HFFc6 (cell line): ENCODE measurements around the gene TPP2. TPM values are rescaled to one million over a fixed set of nuclear protein-coding genes. Genes with fewer than 3 reads are reported as not detected.
A peak's percentile ranks its signal among the peaks of the same experiment; 100 is the strongest.

Experiments used
- DNase-seq: peaks from one replicate; pipeline ENCODE4 v3.0.0-alpha.2; 2018
- H3K27ac Mint-ChIP-seq: 2 replicates; pipeline ENCODE4 v1.8.0; 2020; ENCODE audit warnings: mild to moderate bottlenecking, mixed read lengths
- H3K27me3 Mint-ChIP-seq: 2 replicates; pipeline ENCODE4 v1.8.0; 2021; ENCODE audit warnings: mild to moderate bottlenecking, moderate library complexity, mixed read lengths; ENCODE audit not compliant: insufficient read depth
- H3K36me3 Mint-ChIP-seq: 2 replicates; pipeline ENCODE4 v1.8.0; 2021; ENCODE audit warnings: low read depth, mixed read lengths
- H3K4me1 Mint-ChIP-seq: 2 replicates; pipeline ENCODE4 v1.8.0; 2020; ENCODE audit warnings: low read depth, mixed read lengths
- H3K4me3 Mint-ChIP-seq: 2 replicates; pipeline ENCODE4 v1.8.0; 2020; ENCODE audit warnings: mild to moderate bottlenecking, moderate library complexity, mixed read lengths
- H3K9me3 Mint-ChIP-seq: 2 replicates; pipeline ENCODE4 v1.8.0; 2020; ENCODE audit warnings: mild to moderate bottlenecking, mixed read lengths
- total RNA-seq, 6 experiments: library from RNA; stranded (reverse); fragmentation: NEBNext Ultra II Directional; extraction: Animal tissue kit (Norgen Biotek cat#: 25700); gene quantifications; 2 replicates in 1 of 6; 3 replicates in 5 of 6; pipeline ENCODE4 v1.2.3, GENCODE V29; 2021
- TF ChIP-seq, protein P1 (sequence below): fragments of 200-600 bp; sonication (generic); IDR thresholded peaks from 2 replicates; pipeline ENCODE4 v1.5.0; 2021; ENCODE audit warnings: antibody characterized with exemption, mild to moderate bottlenecking

Gene TPP2
- total RNA-seq, 6 experiments from 2014 or later = 41.9 to 52.5 (median 44.6) TPM

DNA sequence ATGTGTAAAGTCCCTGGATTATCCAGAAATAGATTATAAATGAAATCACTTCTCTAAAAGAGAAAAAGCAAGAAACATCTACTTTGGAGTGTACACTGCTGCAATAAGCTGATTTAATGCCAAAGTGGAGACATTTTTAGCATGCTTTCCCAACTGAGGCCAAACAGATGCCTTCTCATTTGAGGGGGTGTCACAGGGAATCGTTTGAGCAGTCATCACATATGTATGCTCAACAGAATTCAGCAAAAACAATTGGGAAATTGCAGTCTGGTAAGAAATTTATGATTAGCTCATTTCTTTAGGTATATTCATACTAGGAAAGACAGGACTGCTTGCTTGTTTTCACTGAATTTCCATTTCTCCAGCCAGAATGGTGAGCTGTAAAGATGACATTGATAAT is 27.3 kb upstream of the TPP2 start:
- peak; percentile 33 for DNase-seq

DNA sequence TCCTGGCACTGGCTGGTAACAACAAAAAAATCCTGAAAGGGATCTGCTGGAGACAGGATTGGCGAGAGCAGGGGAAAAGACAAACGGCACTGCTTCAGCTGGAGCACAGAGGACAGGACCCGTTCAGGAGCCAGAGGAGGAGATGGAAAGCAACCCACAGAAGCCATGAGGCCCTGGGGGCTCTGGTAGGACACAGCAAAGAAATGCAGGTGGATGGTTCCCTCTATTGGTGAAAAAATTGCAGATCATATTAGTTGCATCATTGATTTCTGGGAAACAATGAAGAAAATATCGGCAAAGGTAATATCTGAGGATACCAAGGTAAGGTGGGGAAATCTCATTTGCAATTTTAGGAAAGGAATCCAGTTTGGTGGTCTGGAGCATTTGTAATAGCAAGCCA is 25.7 kb upstream of the TPP2 start:
- Mint-ChIP-seq H3K27me3 (peaks cover 22% of the 10 kb centered on the region), H3K9me3 (no peaks in the 10 kb centered on the region), H3K4me1 (peaks cover 11% of the 10 kb centered on the region; the same call in 1 of the 2 replicates), H3K27ac (no peak overlapping the region), H3K36me3 (no peaks in the 10 kb centered on the region), H3K4me3 (no peak overlapping the region)
- TF ChIP-seq, protein P1, sequence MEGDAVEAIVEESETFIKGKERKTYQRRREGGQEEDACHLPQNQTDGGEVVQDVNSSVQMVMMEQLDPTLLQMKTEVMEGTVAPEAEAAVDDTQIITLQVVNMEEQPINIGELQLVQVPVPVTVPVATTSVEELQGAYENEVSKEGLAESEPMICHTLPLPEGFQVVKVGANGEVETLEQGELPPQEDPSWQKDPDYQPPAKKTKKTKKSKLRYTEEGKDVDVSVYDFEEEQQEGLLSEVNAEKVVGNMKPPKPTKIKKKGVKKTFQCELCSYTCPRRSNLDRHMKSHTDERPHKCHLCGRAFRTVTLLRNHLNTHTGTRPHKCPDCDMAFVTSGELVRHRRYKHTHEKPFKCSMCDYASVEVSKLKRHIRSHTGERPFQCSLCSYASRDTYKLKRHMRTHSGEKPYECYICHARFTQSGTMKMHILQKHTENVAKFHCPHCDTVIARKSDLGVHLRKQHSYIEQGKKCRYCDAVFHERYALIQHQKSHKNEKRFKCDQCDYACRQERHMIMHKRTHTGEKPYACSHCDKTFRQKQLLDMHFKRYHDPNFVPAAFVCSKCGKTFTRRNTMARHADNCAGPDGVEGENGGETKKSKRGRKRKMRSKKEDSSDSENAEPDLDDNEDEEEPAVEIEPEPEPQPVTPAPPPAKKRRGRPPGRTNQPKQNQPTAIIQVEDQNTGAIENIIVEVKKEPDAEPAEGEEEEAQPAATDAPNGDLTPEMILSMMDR = peak; percentile 35
- DNase-seq = no peak

More for the DNA sequence above, 27.3 kb upstream of the TPP2 start:
- no peak overlapping the region for H3K4me3 Mint-ChIP-seq
- peaks cover 11% of the 10 kb centered on the region; the same call in 1 of the 2 replicates for H3K4me1 Mint-ChIP-seq
- no peaks in the 10 kb centered on the region for H3K9me3 Mint-ChIP-seq
- H3K27me3 Mint-ChIP-seq = peaks cover 23% of the 10 kb centered on the region
- H3K27ac Mint-ChIP-seq = no peak overlapping the region
- H3K36me3 Mint-ChIP-seq = no peaks in the 10 kb centered on the region
- TF ChIP-seq, protein P1 = no peak

DNA sequence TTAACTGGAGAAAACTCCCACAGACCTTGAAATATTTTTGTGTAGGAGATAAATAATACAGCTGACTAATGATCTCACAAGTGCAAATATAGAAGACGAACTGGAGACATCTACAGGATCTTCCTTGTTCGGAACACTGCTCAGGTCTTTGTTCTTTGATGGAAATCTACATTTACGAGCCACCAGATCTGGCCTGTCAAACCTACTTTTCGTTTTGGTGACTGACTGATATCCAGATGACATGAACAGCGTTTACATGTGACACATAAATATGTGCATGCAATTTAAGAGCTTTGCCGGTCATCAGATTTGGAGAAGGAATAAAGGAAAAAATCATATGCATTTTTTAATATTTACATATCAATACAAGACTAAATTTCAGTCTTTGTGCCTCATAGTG is 24.5 kb upstream of the TPP2 start:
- Mint-ChIP-seq H3K36me3 (no peaks in the 10 kb centered on the region), H3K4me1 (peaks cover 11% of the 10 kb centered on the region; the same call in 1 of the 2 replicates), H3K27ac (no peak overlapping the region), H3K9me3 (no peaks in the 10 kb centered on the region), H3K4me3 (no peak overlapping the region), H3K27me3 (peaks cover 22% of the 10 kb centered on the region)
- TF ChIP-seq, protein P1 = no peak
- DNase-seq = no peak

DNA sequence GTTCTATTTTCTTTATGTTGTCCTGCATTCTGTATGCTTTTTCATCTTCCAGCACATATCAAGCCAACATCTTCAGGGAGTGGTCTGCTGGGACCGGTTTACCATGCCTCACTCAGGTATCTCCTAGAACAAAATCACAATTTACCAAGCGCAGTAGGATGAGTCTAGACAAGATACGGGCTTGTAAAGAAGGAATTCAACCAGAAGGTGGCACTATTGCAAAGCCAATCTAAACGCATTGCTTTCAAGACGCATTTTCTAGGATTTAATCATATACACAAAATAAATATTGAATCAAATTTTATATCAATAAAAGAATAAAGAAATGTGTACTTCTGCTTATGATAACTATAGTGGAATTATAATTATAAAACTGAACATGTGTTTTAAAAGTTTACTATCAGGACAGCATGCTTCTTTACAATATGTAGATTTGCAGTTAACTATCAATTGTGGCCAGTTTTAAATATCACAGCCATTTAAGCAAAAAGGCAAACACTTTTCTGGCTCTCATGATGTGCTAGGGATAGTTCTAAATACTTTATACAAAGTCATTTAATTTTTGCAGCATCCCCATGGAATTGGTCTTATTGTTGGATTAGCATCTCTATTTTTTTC is 16.1 kb upstream of the TPP2 start:
- Mint-ChIP-seq H3K27me3 (peaks cover 8% of the 10 kb centered on the region), H3K36me3 (no peaks in the 10 kb centered on the region), H3K9me3 (no peaks in the 10 kb centered on the region), H3K4me3 (no peak overlapping the region), H3K27ac (no peak overlapping the region), H3K4me1 (peaks cover 5% of the 10 kb centered on the region; the same call in 1 of the 2 replicates)
- DNase-seq = peak; percentile 57
- TF ChIP-seq, protein P1 = peak; percentile 89

DNA sequence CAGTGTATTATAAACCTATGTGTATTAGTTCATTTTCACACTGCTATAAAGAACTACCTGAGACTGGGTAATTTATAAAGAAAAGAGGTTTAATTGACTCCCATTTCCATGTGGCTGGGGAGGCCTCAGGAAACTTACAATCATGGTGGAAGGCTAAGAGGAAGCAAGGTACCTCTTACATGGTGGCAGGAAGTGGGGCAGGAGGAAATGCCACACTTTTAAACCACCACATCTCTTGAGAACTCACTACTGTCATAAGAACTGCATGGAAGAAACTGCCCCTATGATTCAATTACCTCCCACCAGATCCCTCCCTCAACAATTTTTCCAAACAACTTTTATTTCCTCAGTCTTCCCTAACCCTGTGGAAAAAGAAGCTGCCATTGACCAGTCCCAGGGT is 14.5 kb upstream of the TPP2 start:
- peaks cover 8% of the 10 kb centered on the region for H3K27me3 Mint-ChIP-seq
- H3K36me3 Mint-ChIP-seq = no peaks in the 10 kb centered on the region
- peaks cover 5% of the 10 kb centered on the region; the same call in 1 of the 2 replicates for H3K4me1 Mint-ChIP-seq

More for the DNA sequence above, 14.5 kb upstream of the TPP2 start:
- no peaks in the 10 kb centered on the region for H3K9me3 Mint-ChIP-seq
- no peak overlapping the region for H3K27ac Mint-ChIP-seq
- TF ChIP-seq, protein P1 = no peak
- no peak for DNase-seq
- no peak overlapping the region for H3K4me3 Mint-ChIP-seq
